HCT116 (cell line): ENCODE results near the gene STK35. TPM values are rescaled to one million over a fixed set of nuclear protein-coding genes. Genes with fewer than 3 reads are reported as not detected.

ENCODE experiments used
- ATAC-seq: fragments of 200-7000 bp; cut with Tn5 transposase; 2 replicates; pipeline ENCODE4 v1.9.1; 2020; ENCODE audit warnings: mild to moderate bottlenecking, moderate library complexity
- BruUV-seq: library from RNA; stranded (reverse); fragments of 400-500 nt; replicated peaks from 2 replicates; lab custom pipeline; 2021; lab: Mats Ljungman, UMichigan
- CTCF ChIA-PET: fragments of 300-600 bp; sonication (Branson Sonifier 250); formaldehyde crosslinking; loops from one replicate; lab custom pipeline; 2021; ENCODE audit warnings: antibody characterized with exemption; lab: Charles Lee
- POLR2A ChIA-PET: fragments of 300-600, 350-600 bp; sonication (Branson Sonifier 250); formaldehyde crosslinking; loops from one replicate; lab custom pipeline; 2021; ENCODE audit warnings: antibody characterized with exemption; lab: Charles Lee
- RAD21 ChIA-PET, 2 experiments: fragments of 300-600 bp; sonication (Branson Sonifier 250); formaldehyde crosslinking; loops; one replicate each; lab custom pipeline; 2023; ENCODE audit warnings: low total read pairs in 2 of 2; ENCODE audit not compliant: uncharacterized antibody in 2 of 2, unreplicated experiment in 2 of 2, low non-redundant PET in 1 of 2; lab: Charles Lee
- DNase-seq: peaks from one replicate; pipeline ENCODE4 v3.0.0-alpha.2; 2010; ENCODE audit warnings: low read depth, low spot score
- H2AFZ ChIP-seq: fragments of 200-600 bp; shearing (Covaris generic), sonication (generic); 2 replicates; pipeline ENCODE4 v1.6.1; 2017; ENCODE audit warnings: low read depth, mixed run types, mixed read lengths, antibody characterized with exemption, low read length; ENCODE audit not compliant: poor library complexity, severe bottlenecking
- H3K27ac ChIP-seq: 2 replicates; pipeline ENCODE4 v1.5.1; 2012; ENCODE audit warnings: low read depth, low read length
- H3K27me3 ChIP-seq: fragments of 200-600 bp; sonication (generic); 2 replicates; pipeline ENCODE4 v1.6.1; 2016; ENCODE audit warnings: mixed run types, low read length, mixed read lengths; ENCODE audit not compliant: insufficient read depth
- H3K36me3 ChIP-seq, 2 experiments: fragments of 200-500 bp in 1 of 2; fragments of 200-600 bp in 1 of 2; sonication (Bioruptor generic) in 1 of 2; sonication (generic) in 1 of 2; 2 replicates each; pipeline versions ENCODE4 v1.5.1 to v1.6.1; 2014 to 2016; ENCODE audit warnings: low read length in 2 of 2, inconsistent platforms in 1 of 2, mixed read lengths in 1 of 2, mixed run types in 1 of 2; ENCODE audit not compliant: insufficient read depth in 2 of 2, control insufficient read depth in 1 of 2
- H3K4me1 ChIP-seq, 2 experiments: fragments of 200-600 bp in 1 of 2; sonication (generic) in 1 of 2; 2 replicates each; pipeline versions ENCODE4 v1.5.1 to v1.6.1; 2012 to 2017; ENCODE audit warnings: low read length in 2 of 2, inconsistent platforms in 1 of 2, mild to moderate bottlenecking in 1 of 2, mixed read lengths in 1 of 2, mixed run types in 1 of 2, moderate library complexity in 1 of 2; ENCODE audit not compliant: insufficient read depth in 2 of 2, control insufficient read depth in 1 of 2
- H3K4me2 ChIP-seq: fragments of 200-600 bp; sonication (generic); 2 replicates; pipeline ENCODE4 v1.6.1; 2017; ENCODE audit warnings: mixed run types, low read length, mixed read lengths
- H3K4me3 ChIP-seq, 2 experiments: fragments of 200-600 bp in 1 of 2; sonication (generic) in 1 of 2; replicated peaks in 1 of 2; 2 replicates each; pipeline ENCODE4 v1.5.1; 2011 to 2016; ENCODE audit warnings: low read length in 2 of 2, control low read depth in 1 of 2, low read depth in 1 of 2, mild to moderate bottlenecking in 1 of 2, mixed read lengths in 1 of 2, mixed run types in 1 of 2
- H3K79me2 ChIP-seq: fragments of 200-600 bp; sonication (generic); 2 replicates; pipeline ENCODE4 v1.6.1; 2017; ENCODE audit warnings: mild to moderate bottlenecking, mixed run types, low read length, moderate library complexity, mixed read lengths; ENCODE audit not compliant: insufficient read depth
- H3K9ac ChIP-seq: fragments of 200-600 bp; sonication (generic); 2 replicates; pipeline ENCODE4 v1.6.1; 2016; ENCODE audit warnings: low read length, mixed read lengths
- H3K9me2 ChIP-seq: fragments of 200-600 bp; sonication (generic), shearing (Covaris generic); 2 replicates; pipeline ENCODE4 v1.6.1; 2017; ENCODE audit warnings: mixed run types, mild to moderate bottlenecking, moderate library complexity; ENCODE audit not compliant: insufficient read depth
- H3K9me3 ChIP-seq, 2 experiments: fragments of 200-500 bp in 1 of 2; fragments of 200-600 bp in 1 of 2; sonication (Bioruptor generic) in 1 of 2; sonication (generic) in 1 of 2; 2 replicates each; pipeline ENCODE4 v1.6.1; 2014 to 2017; ENCODE audit warnings: low read length in 2 of 2, mixed read lengths in 2 of 2, inconsistent platforms in 1 of 2, low read depth in 1 of 2, mild to moderate bottlenecking in 1 of 2, mixed run types in 1 of 2, moderate library complexity in 1 of 2; ENCODE audit not compliant: control insufficient read depth in 1 of 2, insufficient read depth in 1 of 2
- H4K20me1 ChIP-seq: fragments of 200-600 bp; sonication (generic), shearing (Covaris generic); 2 replicates; pipeline ENCODE4 v1.6.1; 2017; ENCODE audit warnings: mixed run types, mild to moderate bottlenecking, moderate library complexity; ENCODE audit not compliant: insufficient read depth
- CBX3 ChIP-seq: IDR thresholded peaks from 2 replicates; pipeline ENCODE4 v1.6.1; 2012; ENCODE audit warnings: low read depth
- CEBPB ChIP-seq: IDR thresholded peaks from 2 replicates; pipeline ENCODE4 v1.6.1; 2012; ENCODE audit warnings: low read depth
- ELF1 ChIP-seq: IDR thresholded peaks from 2 replicates; pipeline ENCODE4 v1.6.1; 2012; ENCODE audit warnings: low read depth, borderline replicate concordance
- EZH2phosphoT487 ChIP-seq: fragments of 200-600 bp; IDR thresholded peaks from 2 replicates; pipeline ENCODE4 v1.6.1; 2018; ENCODE audit warnings: antibody characterized with exemption, borderline replicate concordance
- FOSL1 ChIP-seq: IDR thresholded peaks from 2 replicates; pipeline ENCODE4 v1.6.1; 2012; ENCODE audit warnings: low read depth
- JUND ChIP-seq: IDR thresholded peaks from 2 replicates; pipeline ENCODE4 v1.6.1; 2012
- POLR2A ChIP-seq: IDR thresholded peaks from 2 replicates; pipeline ENCODE4 v1.7.0; 2011; ENCODE audit warnings: borderline replicate concordance; ENCODE audit not compliant: insufficient read depth, insufficient read length; ENCODE audit errors: extremely low read depth
- RAD21 ChIP-seq: IDR thresholded peaks from 2 replicates; pipeline ENCODE4 v1.6.1; 2012; ENCODE audit warnings: low read depth, mild to moderate bottlenecking
- SP1 ChIP-seq: IDR thresholded peaks from 2 replicates; pipeline ENCODE4 v1.6.1; 2012; ENCODE audit warnings: low read depth
- SRF ChIP-seq: IDR thresholded peaks from 2 replicates; pipeline ENCODE4 v1.6.1; 2012; ENCODE audit warnings: low read depth
- YY1 ChIP-seq: IDR thresholded peaks from 2 replicates; pipeline ENCODE4 v1.6.1; 2011; ENCODE audit warnings: low read length, low read depth, moderate library complexity, mild to moderate bottlenecking; ENCODE audit not compliant: insufficient replicate concordance; ENCODE audit errors: extremely low read depth
- ZFX ChIP-seq: fragments of 450-650 bp; IDR thresholded peaks from 2 replicates; pipeline ENCODE4 v1.6.1; 2017
- ZNF274 ChIP-seq: fragments of 200-500 bp; sonication (Bioruptor generic); IDR thresholded peaks from 2 replicates; pipeline ENCODE4 v1.6.1; 2014; ENCODE audit warnings: mild to moderate bottlenecking, low read depth, low read length, inconsistent platforms
- intact Hi-C: fragments of 100-400 bp; cut with micrococcal nuclease; formaldehyde crosslinking; loops from 2 replicates; pipeline ENCODE4 v1.10.0; 2022
- total RNA-seq: library from RNA; stranded (reverse); gene quantifications from one replicate; pipeline ENCODE4 v1.2.1, GENCODE V29; 2021; ENCODE audit not compliant: unreplicated experiment
- TF ChIP-seq, protein P1 (sequence below): IDR thresholded peaks from 2 replicates; pipeline ENCODE4 v1.6.1; 2012
- TF ChIP-seq, protein P2 (sequence below): IDR thresholded peaks from 2 replicates; pipeline ENCODE4 v1.6.1; 2012; ENCODE audit warnings: low read depth
- TF ChIP-seq, protein P3 (sequence below): IDR thresholded peaks from 2 replicates; pipeline ENCODE4 v1.6.1; 2011; ENCODE audit warnings: mild to moderate bottlenecking, low read length, moderate library complexity; ENCODE audit not compliant: insufficient replicate concordance; ENCODE audit errors: extremely low read depth
- TF ChIP-seq, protein P4 (sequence below), 3 experiments: fragments of 200-600 bp in 1 of 3; sonication (generic) in 1 of 3; IDR thresholded peaks in 2 of 3; conservative IDR thresholded peaks in 1 of 3; 2 replicates each; pipeline ENCODE4 v1.5.1; 2012 to 2017; ENCODE audit warnings: low read depth in 2 of 3, low read length in 2 of 3, antibody characterized with exemption in 1 of 3, borderline replicate concordance in 1 of 3, control low read depth in 1 of 3, mild to moderate bottlenecking in 1 of 3, mixed read lengths in 1 of 3, mixed run types in 1 of 3, moderate library complexity in 1 of 3; ENCODE audit not compliant: insufficient read depth in 1 of 3

The STK35 gene
- total RNA-seq, 1 experiment from 2014 or later = 32.8 TPM

DNA sequence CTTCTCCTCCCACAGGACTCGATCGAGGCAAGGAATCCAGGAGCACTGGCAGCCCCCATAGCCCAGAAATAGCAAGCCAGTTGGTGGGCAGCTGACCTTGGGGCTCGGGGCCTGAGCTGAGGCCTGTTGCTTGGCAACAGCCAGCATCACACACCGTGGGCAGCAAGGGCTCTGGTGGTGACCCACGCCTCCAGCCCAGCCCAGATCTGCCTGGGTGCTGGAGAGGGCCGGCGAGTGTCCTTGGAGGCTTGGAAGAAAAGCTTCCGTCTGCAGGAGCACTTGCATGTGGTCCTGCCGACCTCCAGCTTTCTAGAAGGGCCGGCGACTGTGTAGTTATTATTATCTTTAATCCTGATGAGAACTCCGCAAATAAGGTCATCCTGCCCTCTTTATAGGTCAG, 67.3 kb downstream of the STK35 start:
- H4K20me1 ChIP-seq = no peaks in the 10 kb centered on the region
- H3K4me1 ChIP-seq = peaks cover 0 to 2% of the 10 kb centered on the region in 2 experiments; a peak in 1 of 4 replicates
- POLR2A ChIA-PET = no interaction called here
- RAD21 ChIA-PET = no interaction called here
- no peak for ATAC-seq
- intact Hi-C loops = no loop called here
- H3K9ac ChIP-seq = no peak overlapping the region
- H3K36me3 ChIP-seq = no peaks in the 10 kb centered on the region
- peaks cover 10% of the 10 kb centered on the region; the same call in 1 of the 2 replicates for H3K27me3 ChIP-seq
- H3K9me3 ChIP-seq = no peaks in the 10 kb centered on the region
- no peak overlapping the region for H3K4me2 ChIP-seq
- no peak overlapping the region for H3K4me3 ChIP-seq
- no peaks in the 10 kb centered on the region for H3K79me2 ChIP-seq
- TF ChIP-seq, protein P1, sequence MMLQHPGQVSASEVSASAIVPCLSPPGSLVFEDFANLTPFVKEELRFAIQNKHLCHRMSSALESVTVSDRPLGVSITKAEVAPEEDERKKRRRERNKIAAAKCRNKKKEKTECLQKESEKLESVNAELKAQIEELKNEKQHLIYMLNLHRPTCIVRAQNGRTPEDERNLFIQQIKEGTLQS = no peak
- TF ChIP-seq RAD21 (no peak), CEBPB (no peak), FOSL1 (no peak), SRF (no peak), CBX3 (no peak), SP1 (no peak), POLR2A (no peak), ZFX (no peak), ELF1 (no peak), JUND (no peak), YY1 (no peak), ZNF274 (no peak), EZH2phosphoT487 (no peak)
- TF ChIP-seq, protein P2, sequence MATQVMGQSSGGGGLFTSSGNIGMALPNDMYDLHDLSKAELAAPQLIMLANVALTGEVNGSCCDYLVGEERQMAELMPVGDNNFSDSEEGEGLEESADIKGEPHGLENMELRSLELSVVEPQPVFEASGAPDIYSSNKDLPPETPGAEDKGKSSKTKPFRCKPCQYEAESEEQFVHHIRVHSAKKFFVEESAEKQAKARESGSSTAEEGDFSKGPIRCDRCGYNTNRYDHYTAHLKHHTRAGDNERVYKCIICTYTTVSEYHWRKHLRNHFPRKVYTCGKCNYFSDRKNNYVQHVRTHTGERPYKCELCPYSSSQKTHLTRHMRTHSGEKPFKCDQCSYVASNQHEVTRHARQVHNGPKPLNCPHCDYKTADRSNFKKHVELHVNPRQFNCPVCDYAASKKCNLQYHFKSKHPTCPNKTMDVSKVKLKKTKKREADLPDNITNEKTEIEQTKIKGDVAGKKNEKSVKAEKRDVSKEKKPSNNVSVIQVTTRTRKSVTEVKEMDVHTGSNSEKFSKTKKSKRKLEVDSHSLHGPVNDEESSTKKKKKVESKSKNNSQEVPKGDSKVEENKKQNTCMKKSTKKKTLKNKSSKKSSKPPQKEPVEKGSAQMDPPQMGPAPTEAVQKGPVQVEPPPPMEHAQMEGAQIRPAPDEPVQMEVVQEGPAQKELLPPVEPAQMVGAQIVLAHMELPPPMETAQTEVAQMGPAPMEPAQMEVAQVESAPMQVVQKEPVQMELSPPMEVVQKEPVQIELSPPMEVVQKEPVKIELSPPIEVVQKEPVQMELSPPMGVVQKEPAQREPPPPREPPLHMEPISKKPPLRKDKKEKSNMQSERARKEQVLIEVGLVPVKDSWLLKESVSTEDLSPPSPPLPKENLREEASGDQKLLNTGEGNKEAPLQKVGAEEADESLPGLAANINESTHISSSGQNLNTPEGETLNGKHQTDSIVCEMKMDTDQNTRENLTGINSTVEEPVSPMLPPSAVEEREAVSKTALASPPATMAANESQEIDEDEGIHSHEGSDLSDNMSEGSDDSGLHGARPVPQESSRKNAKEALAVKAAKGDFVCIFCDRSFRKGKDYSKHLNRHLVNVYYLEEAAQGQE = no peak
- TF ChIP-seq, protein P3, sequence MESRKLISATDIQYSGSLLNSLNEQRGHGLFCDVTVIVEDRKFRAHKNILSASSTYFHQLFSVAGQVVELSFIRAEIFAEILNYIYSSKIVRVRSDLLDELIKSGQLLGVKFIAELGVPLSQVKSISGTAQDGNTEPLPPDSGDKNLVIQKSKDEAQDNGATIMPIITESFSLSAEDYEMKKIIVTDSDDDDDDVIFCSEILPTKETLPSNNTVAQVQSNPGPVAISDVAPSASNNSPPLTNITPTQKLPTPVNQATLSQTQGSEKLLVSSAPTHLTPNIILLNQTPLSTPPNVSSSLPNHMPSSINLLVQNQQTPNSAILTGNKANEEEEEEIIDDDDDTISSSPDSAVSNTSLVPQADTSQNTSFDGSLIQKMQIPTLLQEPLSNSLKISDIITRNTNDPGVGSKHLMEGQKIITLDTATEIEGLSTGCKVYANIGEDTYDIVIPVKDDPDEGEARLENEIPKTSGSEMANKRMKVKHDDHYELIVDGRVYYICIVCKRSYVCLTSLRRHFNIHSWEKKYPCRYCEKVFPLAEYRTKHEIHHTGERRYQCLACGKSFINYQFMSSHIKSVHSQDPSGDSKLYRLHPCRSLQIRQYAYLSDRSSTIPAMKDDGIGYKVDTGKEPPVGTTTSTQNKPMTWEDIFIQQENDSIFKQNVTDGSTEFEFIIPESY = no peak
- TF ChIP-seq, protein P4, sequence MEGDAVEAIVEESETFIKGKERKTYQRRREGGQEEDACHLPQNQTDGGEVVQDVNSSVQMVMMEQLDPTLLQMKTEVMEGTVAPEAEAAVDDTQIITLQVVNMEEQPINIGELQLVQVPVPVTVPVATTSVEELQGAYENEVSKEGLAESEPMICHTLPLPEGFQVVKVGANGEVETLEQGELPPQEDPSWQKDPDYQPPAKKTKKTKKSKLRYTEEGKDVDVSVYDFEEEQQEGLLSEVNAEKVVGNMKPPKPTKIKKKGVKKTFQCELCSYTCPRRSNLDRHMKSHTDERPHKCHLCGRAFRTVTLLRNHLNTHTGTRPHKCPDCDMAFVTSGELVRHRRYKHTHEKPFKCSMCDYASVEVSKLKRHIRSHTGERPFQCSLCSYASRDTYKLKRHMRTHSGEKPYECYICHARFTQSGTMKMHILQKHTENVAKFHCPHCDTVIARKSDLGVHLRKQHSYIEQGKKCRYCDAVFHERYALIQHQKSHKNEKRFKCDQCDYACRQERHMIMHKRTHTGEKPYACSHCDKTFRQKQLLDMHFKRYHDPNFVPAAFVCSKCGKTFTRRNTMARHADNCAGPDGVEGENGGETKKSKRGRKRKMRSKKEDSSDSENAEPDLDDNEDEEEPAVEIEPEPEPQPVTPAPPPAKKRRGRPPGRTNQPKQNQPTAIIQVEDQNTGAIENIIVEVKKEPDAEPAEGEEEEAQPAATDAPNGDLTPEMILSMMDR (IDR thresholded peaks at IDR 0.05 in 2 of 3, conservative IDR thresholded peaks at IDR 0.05 in 1 of 3; ENCODE audit: borderline replicate concordance in 1 of 3, insufficient read depth in 1 of 3, low read depth in 2 of 3, low read length in 2 of 3) = no peak
- TF ChIP-seq, all 23 proteins: peak for 0
- DNase-seq = no peak
- no TSS peak for BruUV-seq
- Histone ChIP-seq H3K9me2 (no peaks in the 10 kb centered on the region), H3K27ac (no peak overlapping the region), H2AFZ (no peak overlapping the region)
- CTCF ChIA-PET = no interaction called here
